Stimulated activated naive CD8-positive, alpha-beta T cell treated with anti-CD3 and anti-CD28 coated beads, Interleukin-15, Interleukin-2, amounts not matched to agents 100 ng/mL and 50 ng/mL, for 24 hours (primary cell): Measurements from ENCODE around the gene FXYD2.

Experiments
- H3K27ac Mint-ChIP-seq: one replicate; pipeline ENCODE4 v1.8.0; 2021; ENCODE audit warnings: mild to moderate bottlenecking, mixed read lengths
- H3K27me3 Mint-ChIP-seq: one replicate; pipeline ENCODE4 v1.8.0; 2021; ENCODE audit warnings: mixed read lengths
- H3K36me3 Mint-ChIP-seq: one replicate; pipeline ENCODE4 v1.8.0; 2021; ENCODE audit warnings: low read depth, mixed read lengths
- H3K4me1 Mint-ChIP-seq: one replicate; pipeline ENCODE4 v1.8.0; 2021; ENCODE audit warnings: low read depth, mixed read lengths
- H3K4me3 Mint-ChIP-seq: one replicate; pipeline ENCODE4 v1.8.0; 2021; ENCODE audit warnings: mild to moderate bottlenecking, mixed read lengths
- H3K9me3 Mint-ChIP-seq: one replicate; pipeline ENCODE4 v1.8.0; 2021; ENCODE audit warnings: mixed read lengths

FXYD2 gene

GRCh38 chr11:117792992-117793391 is 31.6 kb downstream of the FXYD2 start:
- Mint-ChIP-seq H3K9me3 (no peaks in the 10 kb centered on the region), H3K27me3 (peaks cover 40% of the 10 kb centered on the region)

GRCh38 chr11:117792241-117792640 is 32.3 kb downstream of the FXYD2 start:
- Mint-ChIP-seq H3K9me3 (no peaks in the 10 kb centered on the region), H3K4me1 (peaks cover 13% of the 10 kb centered on the region), H3K27me3 (peaks cover 34% of the 10 kb centered on the region), H3K36me3 (no peaks in the 10 kb centered on the region), H3K27ac (no peak overlapping the region), H3K4me3 (no peak overlapping the region)

More at GRCh38 chr11:117792992-117793391, 31.6 kb downstream of the FXYD2 start:
- H3K4me1 Mint-ChIP-seq: peaks cover 17% of the 10 kb centered on the region
- H3K4me3 Mint-ChIP-seq: no peak overlapping the region
- no peaks in the 10 kb centered on the region for H3K36me3 Mint-ChIP-seq
- no peak overlapping the region for H3K27ac Mint-ChIP-seq

GRCh38 chr11:117790279-117790678 is 34.3 kb downstream of the FXYD2 start:
- Mint-ChIP-seq H3K36me3 (no peaks in the 10 kb centered on the region), H3K9me3 (no peaks in the 10 kb centered on the region), H3K27me3 (peaks cover 38% of the 10 kb centered on the region), H3K4me1 (peaks cover 3% of the 10 kb centered on the region), H3K27ac (no peak overlapping the region), H3K4me3 (no peak overlapping the region)

GRCh38 chr11:117789241-117789640 is 35.3 kb downstream of the FXYD2 start:
- H3K9me3 Mint-ChIP-seq: no peaks in the 10 kb centered on the region
- H3K27ac Mint-ChIP-seq: no peak overlapping the region
- H3K27me3 Mint-ChIP-seq: peaks cover 31% of the 10 kb centered on the region
- H3K4me1 Mint-ChIP-seq: no peaks in the 10 kb centered on the region
- no peaks in the 10 kb centered on the region for H3K36me3 Mint-ChIP-seq
- no peak overlapping the region for H3K4me3 Mint-ChIP-seq

GRCh38 chr11:117786135-117786870 is 38.2 kb downstream of the FXYD2 start:
- Mint-ChIP-seq H3K36me3 (no peaks in the 10 kb centered on the region), H3K27ac (no peak overlapping the region), H3K4me3 (no peak overlapping the region), H3K4me1 (no peaks in the 10 kb centered on the region), H3K27me3 (peaks cover 30% of the 10 kb centered on the region), H3K9me3 (no peaks in the 10 kb centered on the region)

- Mint-ChIP-seq H3K4me1 (no peaks in the 10 kb centered on the region), H3K27ac (no peak overlapping the region), H3K27me3 (peaks cover 30% of the 10 kb centered on the region), H3K36me3 (no peaks in the 10 kb centered on the region), H3K9me3 (no peaks in the 10 kb centered on the region), H3K4me3 (no peak overlapping the region)
Measured at GRCh38 chr11:117782101-117782500, 42.4 kb downstream of the FXYD2 start.

- H3K4me3 Mint-ChIP-seq: no peak overlapping the region
- H3K27me3 Mint-ChIP-seq: peaks cover 30% of the 10 kb centered on the region
- H3K4me1 Mint-ChIP-seq: no peaks in the 10 kb centered on the region
- H3K9me3 Mint-ChIP-seq: no peaks in the 10 kb centered on the region
- no peak overlapping the region for H3K27ac Mint-ChIP-seq
- no peaks in the 10 kb centered on the region for H3K36me3 Mint-ChIP-seq
Measured at GRCh38 chr11:117781627-117782026, 42.9 kb downstream of the FXYD2 start.

GRCh38 chr11:117780456-117780855 is 44.1 kb downstream of the FXYD2 start:
- H3K9me3 Mint-ChIP-seq: no peaks in the 10 kb centered on the region
- H3K4me3 Mint-ChIP-seq: no peak overlapping the region
- no peaks in the 10 kb centered on the region for H3K4me1 Mint-ChIP-seq
- H3K27ac Mint-ChIP-seq: no peak overlapping the region
- peaks cover 24% of the 10 kb centered on the region for H3K27me3 Mint-ChIP-seq
- no peaks in the 10 kb centered on the region for H3K36me3 Mint-ChIP-seq

- H3K36me3 Mint-ChIP-seq: no peaks in the 10 kb centered on the region
- peaks cover 5% of the 10 kb centered on the region for H3K27me3 Mint-ChIP-seq
- no peaks in the 10 kb centered on the region for H3K4me1 Mint-ChIP-seq
- H3K4me3 Mint-ChIP-seq: no peak overlapping the region
- no peak overlapping the region for H3K27ac Mint-ChIP-seq
- no peaks in the 10 kb centered on the region for H3K9me3 Mint-ChIP-seq
Measured at GRCh38 chr11:117774553-117774952, 50.0 kb downstream of the FXYD2 start.

GRCh38 chr11:117772360-117772759 is 52.2 kb downstream of the FXYD2 start:
- peaks cover 5% of the 10 kb centered on the region for H3K27me3 Mint-ChIP-seq
- H3K27ac Mint-ChIP-seq: no peak overlapping the region
- no peak overlapping the region for H3K4me3 Mint-ChIP-seq
- H3K4me1 Mint-ChIP-seq: no peaks in the 10 kb centered on the region
- H3K36me3 Mint-ChIP-seq: no peaks in the 10 kb centered on the region
- H3K9me3 Mint-ChIP-seq: no peaks in the 10 kb centered on the region

GRCh38 chr11:117771841-117772240 is 52.7 kb downstream of the FXYD2 start:
- no peak overlapping the region for H3K27ac Mint-ChIP-seq
- H3K4me3 Mint-ChIP-seq: no peak overlapping the region
- no peaks in the 10 kb centered on the region for H3K9me3 Mint-ChIP-seq
- H3K4me1 Mint-ChIP-seq: no peaks in the 10 kb centered on the region
- peaks cover 5% of the 10 kb centered on the region for H3K27me3 Mint-ChIP-seq
- no peaks in the 10 kb centered on the region for H3K36me3 Mint-ChIP-seq

GRCh38 chr11:117771197-117771596 is 53.3 kb downstream of the FXYD2 start:
- H3K27me3 Mint-ChIP-seq: no peaks in the 10 kb centered on the region
- no peaks in the 10 kb centered on the region for H3K36me3 Mint-ChIP-seq
- H3K9me3 Mint-ChIP-seq: no peaks in the 10 kb centered on the region
- H3K4me1 Mint-ChIP-seq: no peaks in the 10 kb centered on the region
- H3K4me3 Mint-ChIP-seq: no peak overlapping the region
- no peak overlapping the region for H3K27ac Mint-ChIP-seq

GRCh38 chr11:117770061-117770460 is 54.5 kb downstream of the FXYD2 start:
- Mint-ChIP-seq H3K4me3 (no peak overlapping the region), H3K9me3 (no peaks in the 10 kb centered on the region), H3K27me3 (no peaks in the 10 kb centered on the region), H3K36me3 (no peaks in the 10 kb centered on the region), H3K27ac (no peak overlapping the region), H3K4me1 (no peaks in the 10 kb centered on the region)
